SK-N-SH (cell line): ENCODE measurements around the gene WBP2. TPM values are rescaled to one million over a fixed set of nuclear protein-coding genes. Genes with fewer than 3 reads are reported as not detected.
A peak's percentile ranks its signal among the peaks of the same experiment; 100 is the strongest.
"Not testable (repeated sequence)": the region's sequence is repeated elsewhere in the genome, so short reads cannot be mapped to it uniquely, and the experiment has no call there.

Experiments used
- CTCF ChIA-PET: fragments of 300-600, 350-600 bp; formaldehyde crosslinking; extraction: SDS; loops from one replicate; lab custom pipeline; 2021; lab: Yijun Ruan, JAX
- POLR2A ChIA-PET: fragments of 350-600 bp; sonication (Branson Sonifier 250); formaldehyde crosslinking; extraction: SDS; loops from one replicate; lab custom pipeline; 2020; ENCODE audit warnings: antibody characterized with exemption, inconsistent platforms; lab: Yijun Ruan, JAX
- DNase-seq: peaks from one replicate; pipeline ENCODE4 v3.0.0; 2012
- H2AFZ ChIP-seq: fragments of 200-600 bp; sonication (generic); 2 replicates; pipeline ENCODE4 v1.8.1; 2016; ENCODE audit warnings: antibody characterized with exemption, mild to moderate bottlenecking, low read depth
- H3F3A ChIP-seq: fragments of 200-600 bp; sonication (generic); replicated peaks from 2 replicates; pipeline ENCODE3; 2016; ENCODE audit warnings: antibody characterized with exemption, mild to moderate bottlenecking; ENCODE audit not compliant: insufficient read depth
- H3K27ac ChIP-seq, 2 experiments: fragments of 200-500 bp in 1 of 2; fragments of 200-600 bp in 1 of 2; sonication (Bioruptor generic) in 1 of 2; sonication (generic), shearing (Covaris generic) in 1 of 2; 2 replicates each; pipeline versions ENCODE4 v1.5.1 to v1.6.1; 2014 to 2016; ENCODE audit warnings: low read depth in 2 of 2, inconsistent platforms in 1 of 2, low read length in 1 of 2, mild to moderate bottlenecking in 1 of 2, mixed read lengths in 1 of 2
- H3K27me3 ChIP-seq: fragments of 200-600 bp; sonication (generic), shearing (Covaris generic); 2 replicates; pipeline ENCODE4 v1.6.1; 2016; ENCODE audit warnings: mixed run types; ENCODE audit not compliant: insufficient read depth
- H3K36me3 ChIP-seq, 2 experiments: fragments of 200-500 bp in 1 of 2; fragments of 200-600 bp in 1 of 2; sonication (Bioruptor generic) in 1 of 2; sonication (generic) in 1 of 2; replicated peaks in 1 of 2; 2 replicates each; pipeline versions ENCODE3 to v1.5.1; 2014 to 2016; ENCODE audit warnings: low read length in 1 of 2, mild to moderate bottlenecking in 1 of 2; ENCODE audit not compliant: insufficient read depth in 2 of 2, control insufficient read depth in 1 of 2
- H3K4me1 ChIP-seq, 2 experiments: fragments of 200-500 bp in 1 of 2; fragments of 200-600 bp in 1 of 2; sonication (Bioruptor generic) in 1 of 2; sonication (generic), shearing (Covaris generic) in 1 of 2; 2 replicates each; pipeline versions ENCODE4 v1.5.1 to v1.6.1; 2014 to 2016; ENCODE audit warnings: low read depth in 1 of 2, low read length in 1 of 2, mixed run types in 1 of 2; ENCODE audit not compliant: insufficient read depth in 2 of 2, control insufficient read depth in 1 of 2
- H3K4me2 ChIP-seq: fragments of 200-600 bp; sonication (generic), shearing (Covaris generic); 2 replicates; pipeline ENCODE4 v1.6.1; 2017; ENCODE audit warnings: mixed run types
- H3K4me3 ChIP-seq, 2 experiments: fragments of 200-500 bp in 1 of 2; fragments of 200-600 bp in 1 of 2; sonication (Bioruptor generic) in 1 of 2; sonication (generic), shearing (Covaris generic) in 1 of 2; 2 replicates each; pipeline versions ENCODE4 v1.5.1 to v1.8.1; 2014 to 2016; ENCODE audit warnings: low read depth in 2 of 2, inconsistent platforms in 1 of 2, low read length in 1 of 2, mild to moderate bottlenecking in 1 of 2, mixed read lengths in 1 of 2, moderate library complexity in 1 of 2
- H3K79me2 ChIP-seq: fragments of 200-600 bp; sonication (generic); 2 replicates; pipeline ENCODE4 v1.8.1; 2017; ENCODE audit warnings: mild to moderate bottlenecking; ENCODE audit not compliant: insufficient read depth
- H3K9ac ChIP-seq: fragments of 200-600 bp; sonication (generic); 2 replicates; pipeline ENCODE4 v1.6.1; 2017; ENCODE audit warnings: mixed run types
- H3K9me2 ChIP-seq: fragments of 200-600 bp; sonication (generic); 2 replicates; pipeline ENCODE4 v1.6.1; 2017; ENCODE audit warnings: mixed run types
- H3K9me3 ChIP-seq: fragments of 200-600 bp; sonication (generic); 2 replicates; pipeline ENCODE4 v1.6.1; 2017; ENCODE audit warnings: mixed run types, mild to moderate bottlenecking, moderate library complexity
- H4K20me1 ChIP-seq: fragments of 200-600 bp; sonication (generic); 2 replicates; pipeline ENCODE4 v1.6.1; 2017; ENCODE audit warnings: mild to moderate bottlenecking, mixed run types; ENCODE audit not compliant: insufficient read depth
- CHD2 ChIP-seq: fragments of 150-350 bp; IDR thresholded peaks from 2 replicates; pipeline ENCODE4 v1.6.1; 2018; ENCODE audit warnings: low read length; ENCODE audit not compliant: partially characterized antibody
- EZH2phosphoT487 ChIP-seq: fragments of 200-600 bp; sonication (generic); IDR thresholded peaks from 2 replicates; pipeline ENCODE4 v1.6.1; 2017; ENCODE audit warnings: low read depth, mixed run types, mild to moderate bottlenecking, antibody characterized with exemption, moderate library complexity, borderline replicate concordance
- FOXJ3 ChIP-seq: sonication (generic); formaldehyde crosslinking; IDR thresholded peaks from 2 replicates; pipeline ENCODE4 v1.5.1; 2020; ENCODE audit warnings: mild to moderate bottlenecking, missing genetic modification reagents
- GABPA ChIP-seq: IDR thresholded peaks from 2 replicates; pipeline ENCODE4 v1.4.0; 2012; ENCODE audit warnings: low read depth, mild to moderate bottlenecking
- JUND ChIP-seq: IDR thresholded peaks from 2 replicates; pipeline ENCODE4 v1.4.0; 2012
- NRF1 ChIP-seq: IDR thresholded peaks from 2 replicates; pipeline ENCODE4 v1.6.1; 2012; ENCODE audit warnings: low read depth, mild to moderate bottlenecking, low read length
- RAD21 ChIP-seq: IDR thresholded peaks from 2 replicates; pipeline ENCODE4 v1.6.1; 2012; ENCODE audit warnings: mild to moderate bottlenecking, low read length
- RXRA ChIP-seq: IDR thresholded peaks from 2 replicates; pipeline ENCODE4 v1.4.0; 2012; ENCODE audit warnings: low read depth, mild to moderate bottlenecking, borderline replicate concordance
- TAF1 ChIP-seq: IDR thresholded peaks from 2 replicates; pipeline ENCODE4 v1.6.1; 2012; ENCODE audit warnings: low read depth, mild to moderate bottlenecking, low read length, moderate library complexity, borderline replicate concordance
- TEAD4 ChIP-seq: IDR thresholded peaks from 2 replicates; pipeline ENCODE4 v1.4.0; 2012; ENCODE audit warnings: mild to moderate bottlenecking, borderline replicate concordance; ENCODE audit not compliant: insufficient read depth
- USF1 ChIP-seq: IDR thresholded peaks from 2 replicates; pipeline ENCODE4 v1.4.0; 2012; ENCODE audit warnings: low read depth, borderline replicate concordance
- ZBTB33 ChIP-seq: IDR thresholded peaks from 2 replicates; pipeline ENCODE4 v1.4.0; 2012; ENCODE audit warnings: low read depth, borderline replicate concordance
- WGBS: methylation state at CpG from one replicate; pipeline ENCODE4 v1.1.6; 2017; ENCODE audit warnings: low lambda C conversion rate; 5-methylcytosine and 5-hydroxymethylcytosine counted together
- polyA plus RNA-seq, 3 experiments: library from polyadenylated mRNA; depleted of rRNA; stranded (reverse); fragments of >200 nt; gene quantifications; 2 replicates each; pipeline ENCODE4 v1.2.3, GENCODE V29; 2012

The WBP2 gene
- polyA plus RNA-seq, 1 of the 3 experiments (the other 2 are of a cell fraction), result 55.8 TPM

DNA sequence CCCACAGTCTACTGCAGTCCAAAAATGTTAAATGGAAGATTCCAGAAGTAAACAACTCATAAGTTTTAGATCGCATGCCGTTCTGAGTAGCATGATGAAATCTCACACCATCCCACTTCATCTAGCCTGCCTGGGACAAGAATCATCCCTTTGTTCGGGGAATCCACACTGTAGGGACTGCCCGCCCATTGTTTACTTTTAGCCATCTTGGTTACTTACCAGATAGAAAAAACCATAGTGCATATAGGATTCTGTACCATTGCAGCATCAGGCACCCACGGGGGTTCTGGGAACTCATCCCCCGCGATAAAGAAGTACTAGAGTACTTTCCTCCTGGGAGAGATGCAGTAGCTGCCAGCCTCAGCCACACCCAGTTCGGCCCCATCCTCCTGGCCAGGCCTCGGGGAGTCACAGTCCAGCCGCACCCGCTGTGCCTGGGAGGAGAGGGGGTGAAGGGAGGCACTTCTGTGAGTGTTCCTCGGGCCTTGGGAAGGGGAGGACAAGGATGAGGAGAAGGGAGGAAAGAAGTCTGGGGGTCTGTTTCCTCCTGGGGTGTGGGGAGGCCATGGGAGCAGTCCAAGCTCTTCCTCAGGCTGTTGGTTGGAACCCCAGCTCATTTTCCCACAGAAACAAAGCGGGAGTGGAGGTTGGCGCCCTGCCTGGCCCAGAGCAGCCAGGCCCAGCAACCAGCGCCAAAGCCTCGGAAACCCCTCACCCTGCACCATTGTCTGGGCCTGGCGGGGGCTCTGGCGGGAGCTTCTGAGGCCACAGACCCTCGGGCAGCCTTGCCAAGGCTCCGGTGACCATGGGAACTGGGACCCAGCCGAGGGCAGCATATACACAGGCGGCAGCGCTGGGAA lies 14.4 kb upstream of the WBP2 start:
- no peaks in the 10 kb centered on the region for H3K36me3 ChIP-seq
- no peaks in the 10 kb centered on the region for H3K79me2 ChIP-seq
- ChIA-PET POLR2A (interaction anchor here (0.9 kb wide), 1 partner anchor 8 kb away, joined by 4 read pairs; no protein-coding TSS in a partner anchor), CTCF (interaction anchor here (1.1 to 5.6 kb wide), 4 partner anchors 9 to 86 kb away, joined by 4 to 42 read pairs (median 6); partner anchors contain the start of genes TRIM65 and WBP2)
- no peak overlapping the region for H3K4me3 ChIP-seq
- no peak overlapping the region for H3K9ac ChIP-seq
- H3F3A ChIP-seq, result no peaks in the 10 kb centered on the region
- peak; percentile 53 for DNase-seq
- no peak overlapping the region for H2AFZ ChIP-seq
- H3K4me1 ChIP-seq, result peaks cover 7 to 9% of the 10 kb centered on the region in 2 experiments; a peak in 3 of 4 replicates
- H3K4me2 ChIP-seq, result no peak overlapping the region
- no peaks in the 10 kb centered on the region for H3K9me2 ChIP-seq
- H4K20me1 ChIP-seq, result no peaks in the 10 kb centered on the region
- H3K27ac ChIP-seq, result no peak overlapping the region
- 87% methylated on average over 23 of the region's 23 CpGs for WGBS
- no peaks in the 10 kb centered on the region for H3K27me3 ChIP-seq
- H3K9me3 ChIP-seq, result no peaks in the 10 kb centered on the region
- no peak for TF ChIP-seq USF1
- no peak for TF ChIP-seq TAF1
- TF ChIP-seq ZBTB33, result no peak
- TF ChIP-seq EZH2phosphoT487, result no peak
- no peak for TF ChIP-seq FOXJ3 (CRISPR knock-in tag)
- no peak for TF ChIP-seq CHD2
- TF ChIP-seq GABPA, result no peak
- TF ChIP-seq RXRA, result no peak
- TF ChIP-seq NRF1, result no peak
- TF ChIP-seq TEAD4, result no peak
- no peak for TF ChIP-seq RAD21
- TF ChIP-seq JUND, result no peak

DNA sequence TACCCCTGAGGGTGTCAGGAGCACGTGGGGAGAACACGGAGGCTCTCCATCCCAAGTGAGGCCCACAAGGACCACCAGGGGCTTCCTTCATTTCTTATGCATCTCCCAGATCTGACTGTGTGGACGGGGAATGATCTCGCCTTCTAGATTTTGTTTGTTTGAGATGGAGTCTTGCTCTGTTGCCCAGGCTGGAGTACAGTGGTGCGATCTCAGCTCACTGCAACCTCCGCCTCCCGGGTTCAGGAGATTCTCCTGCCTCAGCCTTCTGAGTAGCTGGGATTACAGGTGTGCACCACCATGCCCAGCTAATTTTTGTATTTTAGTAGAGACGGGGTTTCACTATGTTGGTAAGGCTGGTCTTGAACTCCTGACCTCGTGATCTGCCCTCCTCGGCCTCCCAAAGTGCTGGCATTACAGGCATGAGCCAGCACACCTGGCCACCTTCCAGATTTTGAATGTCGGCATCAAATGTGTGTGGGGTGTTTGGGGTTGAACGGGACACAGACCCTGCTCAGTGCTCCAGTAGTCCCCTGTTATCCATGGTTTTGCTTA lies 13.7 kb upstream of the WBP2 start:
- not testable (repeated sequence) for DNase-seq, H3K4me3 ChIP-seq, H4K20me1 ChIP-seq, H3F3A ChIP-seq, H3K36me3 ChIP-seq, H2AFZ ChIP-seq, H3K4me1 ChIP-seq, H3K9me3 ChIP-seq, H3K9ac ChIP-seq, H3K27me3 ChIP-seq, H3K9me2 ChIP-seq, H3K27ac ChIP-seq, H3K79me2 ChIP-seq, H3K4me2 ChIP-seq
- POLR2A ChIA-PET, result interaction anchor here (0.9 kb wide), 1 partner anchor 9 kb away, joined by 4 read pairs; no protein-coding TSS in a partner anchor
- 92% methylated on average over 12 of the region's 12 CpGs for WGBS
- CTCF ChIA-PET, result interaction anchor here (1.7 to 5.6 kb wide), 5 partner anchors 8 to 86 kb away, joined by 4 to 42 read pairs (median 15); partner anchors contain the start of genes TRIM47 and WBP2

- H4K20me1 ChIP-seq, H3K9me2 ChIP-seq, DNase-seq, H3F3A ChIP-seq, H3K36me3 ChIP-seq, H3K27ac ChIP-seq, H3K4me1 ChIP-seq, H3K27me3 ChIP-seq, H3K4me2 ChIP-seq, POLR2A ChIA-PET, H2AFZ ChIP-seq, H3K9me3 ChIP-seq, H3K9ac ChIP-seq, H3K4me3 ChIP-seq, H3K79me2 ChIP-seq: not testable (repeated sequence)
- 89% methylated on average over 17 of the region's 17 CpGs for whole genome bisulfite sequencing
- CTCF ChIA-PET, result interaction anchor here (1.1 to 1.6 kb wide), 3 partner anchors 10 to 112 kb away, joined by 4 to 5 read pairs (median 4); partner anchors contain the start of gene TRIM65
These were observed 10.5 kb upstream of the WBP2 start for GRCh38 chr17:75865404-75866188.
